DMS79 treated with DMSO at 0.1 percent for 48 hours (cell line): ENCODE data around the gene LGI4.

Experiments used
- DNase-seq: peaks from one replicate; lab custom pipeline; 2025; lab: John Stamatoyannopoulos, UW

Gene LGI4

GRCh38 chr19:35134601-35135242, at the start of gene LGI4:
Gene LGI4, minus strand, starts transcription at chr19:35135059. Its CDS starts 379 bp downstream, at chr19:35134680.
- no peak for DNase-seq

- DNase-seq = no peak
These were observed 49.4 kb upstream of the LGI4 start for GRCh38 chr19:35184267-35184666.

- DNase-seq = no peak
These were observed 46.5 kb upstream of the LGI4 start for GRCh38 chr19:35181387-35181786.

GRCh38 chr19:35179830-35180229, 45.0 kb upstream of the LGI4 start:
- DNase-seq = no peak

- no peak for DNase-seq
These were observed 43.8 kb upstream of the LGI4 start for GRCh38 chr19:35178701-35179100.

- DNase-seq = no peak
These were observed 42.8 kb upstream of the LGI4 start for GRCh38 chr19:35177377-35178274.

DNA sequence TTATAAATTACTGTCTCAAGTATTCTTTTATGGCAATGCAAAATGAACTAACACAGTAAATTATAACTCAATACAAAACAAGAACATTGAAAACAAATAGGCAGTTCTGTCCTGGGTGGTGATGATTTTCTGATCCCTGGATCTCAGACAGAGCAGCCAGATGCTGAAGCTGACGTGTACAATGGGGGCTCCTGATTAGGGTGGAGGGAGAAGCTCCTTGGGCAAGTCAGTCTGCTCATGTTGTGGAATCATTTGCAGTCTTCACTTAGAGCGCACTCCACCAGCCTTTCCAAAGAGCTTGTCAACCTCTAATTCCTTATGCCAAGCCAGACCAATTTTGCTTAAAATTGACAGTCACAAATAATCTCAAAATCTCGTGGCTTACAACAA, 41.3 kb upstream of the LGI4 start:
- no peak for DNase-seq

DNA sequence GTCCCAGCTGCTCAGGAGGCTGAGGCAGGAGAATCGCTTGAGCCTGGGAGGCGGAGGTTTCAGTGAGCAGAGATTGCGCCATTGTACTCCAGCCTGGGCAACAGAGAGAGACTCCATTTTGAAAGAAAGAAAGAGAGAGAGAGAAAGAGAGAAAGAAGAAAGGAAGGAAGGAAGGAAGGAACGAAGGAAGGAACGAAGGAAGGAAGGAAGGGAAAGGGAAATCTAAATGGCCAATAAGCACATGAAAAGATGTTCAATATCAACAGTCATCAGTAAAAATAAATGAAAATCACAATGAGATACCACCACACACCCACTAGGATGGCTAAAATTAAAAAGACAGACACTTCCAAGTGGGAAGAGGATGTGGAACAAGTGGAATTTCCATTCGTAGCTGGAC, 39.4 kb upstream of the LGI4 start:
- DNase-seq = no peak

DNA sequence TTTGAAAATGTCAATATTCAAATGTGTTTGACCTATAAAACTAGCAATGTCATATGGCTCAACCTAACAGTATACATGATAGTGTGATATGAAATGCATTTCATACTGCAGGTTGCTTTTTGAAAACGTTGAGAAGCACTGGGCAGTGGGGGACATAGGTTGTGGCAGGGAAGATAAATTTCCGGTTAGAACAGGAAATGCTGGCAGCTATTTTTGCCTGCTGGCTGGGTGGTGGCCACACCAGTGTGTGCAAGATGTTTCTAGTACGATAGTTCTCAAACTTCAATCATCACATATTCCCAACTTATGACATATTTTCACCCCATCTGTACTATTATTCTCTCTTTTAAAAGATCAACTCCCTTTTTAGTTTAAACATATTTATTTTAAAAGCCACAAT, 36.9 kb upstream of the LGI4 start:
- DNase-seq = no peak

- no peak for DNase-seq
These were observed 35.7 kb upstream of the LGI4 start for GRCh38 chr19:35170359-35171061.

DNA sequence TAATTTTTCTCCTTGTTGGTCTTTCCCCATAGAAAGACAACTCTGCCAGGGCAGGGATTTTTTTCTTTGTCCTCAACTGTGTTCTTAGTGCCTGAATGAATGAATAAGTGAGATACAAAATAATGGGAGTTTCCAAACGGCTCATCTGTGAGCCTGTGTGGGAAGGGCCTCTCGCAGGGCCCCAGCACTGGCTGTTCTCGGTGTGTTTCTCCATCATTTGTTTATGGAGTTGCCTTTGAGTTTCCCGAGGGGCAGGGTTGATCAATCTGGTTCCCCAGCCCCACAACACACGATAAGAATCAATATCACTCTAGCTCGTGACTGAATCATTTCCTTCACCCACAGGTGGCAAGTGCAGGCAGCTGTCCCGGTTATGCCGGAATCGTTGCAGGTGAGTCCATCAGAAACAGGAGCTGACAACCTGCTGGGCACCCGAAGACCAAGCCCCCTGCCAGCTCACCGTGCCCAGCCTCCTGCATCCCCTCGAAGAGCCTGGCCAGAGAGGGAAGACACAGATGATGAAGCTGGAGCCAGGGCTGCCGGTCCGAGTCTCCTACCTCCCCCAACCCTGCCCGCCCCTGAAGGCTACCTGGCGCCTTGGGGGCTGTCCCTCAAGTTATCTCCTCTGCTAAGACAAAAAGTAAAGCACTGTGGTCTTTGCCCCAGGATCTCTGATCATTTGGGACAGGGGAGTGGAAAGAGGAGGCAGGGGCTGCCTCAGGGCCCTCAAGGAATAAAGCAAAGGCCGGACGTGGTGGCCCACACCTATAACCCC, 34.5 kb upstream of the LGI4 start:
- no peak for DNase-seq

DNA sequence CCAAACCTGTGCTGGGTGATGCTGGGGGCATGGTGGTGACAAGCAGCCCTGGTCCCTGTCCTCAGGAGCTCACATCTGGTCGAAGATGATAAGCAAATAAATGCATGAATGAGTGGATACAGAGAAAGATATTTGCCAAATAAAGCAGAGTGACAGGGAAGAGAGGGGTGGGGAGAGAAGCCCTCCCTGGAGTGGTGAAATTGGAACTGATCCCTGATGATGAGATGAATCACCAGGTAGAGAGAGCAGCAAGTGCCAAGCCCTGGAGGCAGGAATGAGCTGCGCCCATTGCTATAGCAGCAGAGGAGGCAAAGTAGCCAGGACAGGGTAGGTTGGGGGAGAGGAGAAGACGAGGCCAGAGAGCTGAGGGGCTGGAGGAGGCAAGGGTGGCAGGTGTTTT, 33.3 kb upstream of the LGI4 start:
- DNase-seq = no peak

DNA sequence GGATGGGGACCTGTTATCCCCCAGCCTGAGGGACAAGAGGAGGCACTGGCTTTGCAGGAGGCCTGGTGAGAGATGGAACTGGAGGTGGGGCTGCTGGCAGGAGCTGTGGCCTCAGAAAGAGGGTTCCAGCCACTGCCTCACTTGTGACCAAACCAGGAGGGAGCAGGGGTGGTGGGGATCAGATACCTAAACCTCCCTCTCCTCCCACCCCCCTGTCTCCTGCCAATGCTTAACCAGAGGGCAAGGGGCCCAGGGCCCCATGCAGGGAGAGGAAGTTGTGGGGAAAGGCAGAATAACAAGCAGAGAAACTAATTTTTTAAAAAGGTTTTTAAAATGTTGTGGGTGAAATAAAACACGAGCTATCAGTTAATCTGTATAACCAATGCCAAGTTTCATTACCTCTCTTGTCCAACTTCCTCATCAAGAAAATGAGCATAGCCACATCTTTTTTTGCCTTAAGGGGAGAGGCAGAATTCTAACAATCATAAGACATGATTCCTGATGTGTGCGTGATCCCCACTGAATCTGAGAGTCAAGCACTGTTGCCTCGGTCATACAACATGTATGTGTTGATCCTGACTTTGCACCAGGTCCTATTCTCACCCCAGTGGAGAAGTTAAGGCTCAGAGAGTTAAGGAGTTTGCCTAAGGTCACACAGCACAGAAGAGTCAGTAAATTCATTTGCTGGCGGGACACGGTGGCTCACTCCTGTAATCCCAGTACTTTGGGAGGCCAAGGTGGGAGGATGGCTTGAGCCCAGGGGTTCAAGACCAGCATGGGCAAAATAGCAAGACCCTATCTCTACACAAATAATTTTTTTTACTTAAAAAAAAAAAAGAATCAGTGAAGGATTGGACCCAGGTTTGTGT, 32.6 kb upstream of the LGI4 start:
- no peak for DNase-seq

- no peak for DNase-seq
These were observed 31.5 kb upstream of the LGI4 start for GRCh38 chr19:35166100-35167063.

- no peak for DNase-seq
These were observed 30.6 kb upstream of the LGI4 start for GRCh38 chr19:35165200-35166058.

DNA sequence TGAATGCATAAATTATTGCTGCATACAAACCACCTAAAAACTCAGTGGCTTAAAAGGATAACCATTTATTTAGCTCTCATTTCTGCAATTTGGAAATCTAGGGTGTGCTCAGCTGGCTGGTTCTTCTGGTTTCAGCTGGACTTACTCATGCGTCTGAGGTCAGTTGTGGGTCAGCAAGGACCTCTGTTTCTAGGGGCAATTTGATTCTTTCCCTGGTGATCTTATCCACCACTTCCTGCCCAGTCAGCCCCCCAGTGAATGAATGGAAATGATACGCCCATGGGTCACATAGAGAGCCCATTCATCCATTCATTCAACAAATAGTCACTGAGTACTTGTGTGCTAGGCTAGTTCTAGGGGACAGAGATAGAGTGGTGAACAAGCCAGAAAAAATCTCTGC, 29.6 kb upstream of the LGI4 start:
- DNase-seq = no peak

DNA sequence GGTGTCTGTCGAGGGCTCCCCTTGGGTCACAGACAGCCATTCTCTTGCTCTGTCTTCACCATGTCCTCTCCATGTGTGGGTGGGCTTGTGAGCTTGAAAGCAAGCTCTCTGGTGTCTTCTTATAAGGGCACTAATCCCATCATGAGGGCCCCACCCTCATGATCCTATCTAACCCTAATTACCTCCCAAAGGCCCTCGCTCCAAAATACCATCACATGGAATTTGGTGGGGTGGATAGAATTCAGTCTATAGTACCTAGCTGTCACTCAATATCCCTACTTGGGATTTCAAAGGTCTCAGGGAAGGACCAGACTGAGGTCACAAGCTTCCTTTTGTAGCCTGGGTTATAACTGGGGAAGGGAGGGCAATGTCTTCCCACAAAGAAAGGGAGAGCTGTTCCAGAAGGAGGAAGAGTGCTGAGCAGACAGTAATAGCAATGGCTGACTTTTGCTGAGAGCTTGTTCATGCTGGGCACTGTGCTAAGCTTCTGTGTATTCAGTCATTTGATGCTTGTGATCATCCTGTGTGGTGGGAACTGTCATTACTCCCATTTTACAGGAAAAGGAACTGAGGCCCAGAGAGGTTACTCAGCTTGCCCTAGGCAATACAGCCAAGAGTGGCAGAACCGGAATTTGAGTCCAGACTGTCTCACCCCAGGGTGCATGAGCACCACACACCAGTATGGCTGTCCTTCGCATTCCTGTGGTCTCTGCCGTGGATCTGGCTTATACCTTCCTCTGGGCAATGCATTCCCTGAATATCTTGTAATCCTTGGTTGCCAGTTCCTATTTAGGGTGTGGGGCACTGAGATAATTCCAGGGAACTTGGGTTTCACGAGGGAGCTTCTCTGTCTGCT, 27.8 kb upstream of the LGI4 start:
- no peak for DNase-seq

GRCh38 chr19:35161434-35161743, 26.5 kb upstream of the LGI4 start:
- DNase-seq = no peak
